ENCODE results near the gene CFAP298. TPM values are rescaled to one million over a fixed set of nuclear protein-coding genes. Genes with fewer than 3 reads are reported as not detected.
"Not testable (repeated sequence)": the region's sequence is repeated elsewhere in the genome, so short reads cannot be mapped to it uniquely, and the experiment has no call there.

Gene CFAP298
- total RNA-seq, 1 donor from 2014 or later = 22.1 TPM

DNA sequence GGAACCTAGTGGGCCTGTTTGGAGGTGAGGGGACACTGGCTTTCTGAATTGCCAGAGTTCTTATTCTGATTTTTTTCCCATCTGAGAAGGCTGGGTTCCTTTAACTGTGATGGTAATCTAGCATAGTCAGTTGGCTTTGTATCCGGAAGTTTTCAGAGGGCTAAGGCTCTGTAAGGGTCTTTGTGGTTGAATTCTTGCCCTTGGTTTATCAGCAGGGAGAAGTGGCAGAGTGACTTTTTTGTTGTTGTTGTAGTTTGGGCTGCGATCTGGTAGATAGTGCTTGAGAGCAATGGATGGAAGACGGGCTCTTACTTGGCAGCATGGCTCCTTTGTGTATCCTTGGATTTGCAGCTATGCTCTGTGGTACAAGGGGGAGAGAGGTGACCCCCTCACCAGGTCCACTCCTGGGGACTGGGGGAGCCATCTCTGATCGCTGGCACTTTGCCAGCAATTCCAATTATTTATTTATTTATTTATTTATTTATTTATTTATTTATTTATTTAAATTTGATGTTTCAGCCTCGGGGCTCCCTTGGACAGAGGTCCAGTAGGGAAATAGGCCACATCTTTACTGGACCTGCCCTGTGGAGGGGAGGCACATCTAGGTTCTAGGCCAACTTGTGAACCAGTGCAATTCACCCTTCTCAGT, 45.3 kb downstream of the CFAP298 start:
- Histone ChIP-seq H3K4me1 (peaks cover 5% of the 10 kb centered on the region), H3K27me3 (no peaks in the 10 kb centered on the region), H3K27ac (no peak overlapping the region), H3K4me3 (no peak overlapping the region), H3K9me3 (no peaks in the 10 kb centered on the region), H3K36me3 (no peaks in the 10 kb centered on the region)
- DNase-seq (ENCODE audit: extremely low spot score in 2 of 2) = no peak
- TF ChIP-seq POLR2AphosphoS5 (IDR thresholded peaks at IDR 0.05; ENCODE audit: insufficient read depth in 1 of 2, low read depth in 1 of 2) (no peak), POLR2A (IDR thresholded peaks at IDR 0.05) (no peak)
- TF ChIP-seq, protein P1, sequence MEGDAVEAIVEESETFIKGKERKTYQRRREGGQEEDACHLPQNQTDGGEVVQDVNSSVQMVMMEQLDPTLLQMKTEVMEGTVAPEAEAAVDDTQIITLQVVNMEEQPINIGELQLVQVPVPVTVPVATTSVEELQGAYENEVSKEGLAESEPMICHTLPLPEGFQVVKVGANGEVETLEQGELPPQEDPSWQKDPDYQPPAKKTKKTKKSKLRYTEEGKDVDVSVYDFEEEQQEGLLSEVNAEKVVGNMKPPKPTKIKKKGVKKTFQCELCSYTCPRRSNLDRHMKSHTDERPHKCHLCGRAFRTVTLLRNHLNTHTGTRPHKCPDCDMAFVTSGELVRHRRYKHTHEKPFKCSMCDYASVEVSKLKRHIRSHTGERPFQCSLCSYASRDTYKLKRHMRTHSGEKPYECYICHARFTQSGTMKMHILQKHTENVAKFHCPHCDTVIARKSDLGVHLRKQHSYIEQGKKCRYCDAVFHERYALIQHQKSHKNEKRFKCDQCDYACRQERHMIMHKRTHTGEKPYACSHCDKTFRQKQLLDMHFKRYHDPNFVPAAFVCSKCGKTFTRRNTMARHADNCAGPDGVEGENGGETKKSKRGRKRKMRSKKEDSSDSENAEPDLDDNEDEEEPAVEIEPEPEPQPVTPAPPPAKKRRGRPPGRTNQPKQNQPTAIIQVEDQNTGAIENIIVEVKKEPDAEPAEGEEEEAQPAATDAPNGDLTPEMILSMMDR (IDR thresholded peaks at IDR 0.05) = no peak
- intact Hi-C loops (cut with DNase I) = loop anchor here (5.0 kb wide), 1 partner anchor 155 kb away; the partner anchor contains the start of gene EVA1C

GRCh38 chr21:32565856-32566465, 46.2 kb downstream of the CFAP298 start:
- intact Hi-C loops (cut with DNase I) = loop anchor here (5.0 kb wide), 1 partner anchor 154 kb away; the partner anchor contains the start of gene EVA1C
- H3K36me3 ChIP-seq = no peaks in the 10 kb centered on the region
- no peaks in the 10 kb centered on the region for H3K9me3 ChIP-seq
- no peak overlapping the region for H3K27ac ChIP-seq
- peaks cover 5% of the 10 kb centered on the region for H3K4me1 ChIP-seq
- H3K4me3 ChIP-seq = no peak overlapping the region
- DNase-seq (ENCODE audit: extremely low spot score in 2 of 2) = no peak
- TF ChIP-seq POLR2AphosphoS5 (IDR thresholded peaks at IDR 0.05; ENCODE audit: insufficient read depth in 1 of 2, low read depth in 1 of 2) (no peak), POLR2A (IDR thresholded peaks at IDR 0.05) (no peak)
- TF ChIP-seq, protein P1 (IDR thresholded peaks at IDR 0.05) = no peak
- H3K27me3 ChIP-seq = no peaks in the 10 kb centered on the region

GRCh38 chr21:32562915-32563314, 49.3 kb downstream of the CFAP298 start:
- no peak overlapping the region for H3K4me3 ChIP-seq
- no peak for TF ChIP-seq POLR2AphosphoS5 (IDR thresholded peaks at IDR 0.05; ENCODE audit: insufficient read depth in 1 of 2, low read depth in 1 of 2)
- TF ChIP-seq POLR2A (IDR thresholded peaks at IDR 0.05) = no peak
- TF ChIP-seq, protein P1 (IDR thresholded peaks at IDR 0.05) = no peak
- H3K36me3 ChIP-seq = no peaks in the 10 kb centered on the region
- H3K4me1 ChIP-seq = no peaks in the 10 kb centered on the region
- no peaks in the 10 kb centered on the region for H3K27me3 ChIP-seq
- intact Hi-C loops (cut with DNase I) = no loop called here
- no peak for DNase-seq (ENCODE audit: extremely low spot score in 2 of 2)
- H3K9me3 ChIP-seq = no peaks in the 10 kb centered on the region
- peak overlapping the region; percentile 53 for H3K27ac ChIP-seq

GRCh38 chr21:32562426-32562825, 49.8 kb downstream of the CFAP298 start:
- TF ChIP-seq POLR2AphosphoS5 (IDR thresholded peaks at IDR 0.05; ENCODE audit: insufficient read depth in 1 of 2, low read depth in 1 of 2) (peak in 1 of 2 donors; percentile 69), POLR2A (IDR thresholded peaks at IDR 0.05) (no peak)
- TF ChIP-seq, protein P1 (IDR thresholded peaks at IDR 0.05) = peak; percentile 8 to 38 (median 27)
- no peaks in the 10 kb centered on the region for H3K9me3 ChIP-seq
- peak overlapping the region; percentile 53 for H3K27ac ChIP-seq
- no peak for DNase-seq (ENCODE audit: extremely low spot score in 2 of 2)
- H3K4me3 ChIP-seq = no peak overlapping the region
- intact Hi-C loops (cut with DNase I) = no loop called here
- no peaks in the 10 kb centered on the region for H3K36me3 ChIP-seq
- H3K27me3 ChIP-seq = no peaks in the 10 kb centered on the region
- H3K4me1 ChIP-seq = no peaks in the 10 kb centered on the region

DNA sequence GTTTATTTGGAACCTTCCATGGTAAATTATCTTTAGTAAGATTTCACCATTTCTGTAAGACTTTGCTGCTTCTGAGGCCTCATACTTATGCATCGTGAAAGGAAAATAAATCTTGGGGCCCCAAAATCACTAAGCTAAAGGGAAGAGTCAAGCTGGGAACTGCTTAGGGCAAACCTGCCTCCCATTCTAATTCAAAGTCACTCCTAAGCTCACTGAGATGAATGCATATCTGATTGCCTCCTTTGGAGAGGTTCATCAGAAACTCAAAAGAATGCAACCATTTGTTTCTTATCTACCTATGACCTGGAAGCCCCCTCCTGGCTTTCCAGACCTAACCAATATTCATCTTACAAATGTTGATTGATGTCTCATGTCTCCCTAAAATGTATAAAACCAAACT, 50.7 kb downstream of the CFAP298 start:
- H3K36me3 ChIP-seq; H3K4me1 ChIP-seq; H3K27me3 ChIP-seq; H3K9me3 ChIP-seq; DNase-seq (ENCODE audit: extremely low spot score in 2 of 2); H3K4me3 ChIP-seq; intact Hi-C loops (cut with DNase I): not testable (repeated sequence)
- peak overlapping the region; percentile 53 for H3K27ac ChIP-seq
